SK-N-SH treated with all-trans-retinoic acid at 6 μM for 48 hours (cell line): ENCODE measurements around the gene DCBLD1.
A peak's percentile ranks its signal among the peaks of the same experiment; 100 is the strongest.

Source experiments
- ATAC-seq: fragments of 200-7000 bp; cut with Tn5 transposase; 3 replicates; pipeline ENCODE4 v1.9.1; 2020; ENCODE audit warnings: mild to moderate bottlenecking, moderate library complexity
- ARNTL ChIP-seq: fragments of 450-650 bp; formaldehyde crosslinking; IDR thresholded peaks from 2 replicates; pipeline ENCODE4 v1.5.0; 2020; ENCODE audit warnings: low read depth, mild to moderate bottlenecking, moderate library complexity, borderline replicate concordance
- BACH2 ChIP-seq: fragments of 250-450 bp; sonication (Bioruptor Pico); IDR thresholded peaks from 2 replicates; pipeline ENCODE4 v1.9.0; 2021; ENCODE audit warnings: mild to moderate bottlenecking, borderline replicate concordance
- CSDC2 ChIP-seq: fragments of 250-450 bp; sonication (Bioruptor Pico); IDR thresholded peaks from 2 replicates; pipeline ENCODE4 v1.5.0; 2020; ENCODE audit warnings: mild to moderate bottlenecking, moderate library complexity
- ESRRG ChIP-seq: fragments of 250-450 bp; sonication (Bioruptor Pico); IDR thresholded peaks from 2 replicates; pipeline ENCODE4 v1.6.1; 2021; ENCODE audit warnings: mild to moderate bottlenecking
- ISL1 ChIP-seq: fragments of 250-450 bp; sonication (Bioruptor Pico); IDR thresholded peaks from 2 replicates; pipeline ENCODE4 v2.1.2; 2022; ENCODE audit warnings: mild to moderate bottlenecking, moderate library complexity
- OSR1 ChIP-seq: fragments of 250-450 bp; sonication (Bioruptor Pico); IDR thresholded peaks from 2 replicates; pipeline ENCODE4 v1.8.0; 2022; ENCODE audit warnings: moderate library complexity, mild to moderate bottlenecking, inconsistent platforms
- RARB ChIP-seq: fragments of 250-450 bp; sonication (Bioruptor Pico); IDR thresholded peaks from 2 replicates; pipeline ENCODE4 v1.8.0; 2021; ENCODE audit warnings: mild to moderate bottlenecking, moderate library complexity
- SNAI2 ChIP-seq: fragments of 250-450 bp; sonication (Bioruptor Pico); IDR thresholded peaks from 2 replicates; pipeline ENCODE4 v1.5.0; 2020; ENCODE audit warnings: mild to moderate bottlenecking, moderate library complexity
- TCF4 ChIP-seq: fragments of 250-450 bp; sonication (Bioruptor Pico); IDR thresholded peaks from 2 replicates; pipeline ENCODE4 v1.8.0; 2021; ENCODE audit warnings: mild to moderate bottlenecking, moderate library complexity, borderline replicate concordance
- TOX ChIP-seq: fragments of 250-450 bp; sonication (Bioruptor Pico); IDR thresholded peaks from 2 replicates; pipeline ENCODE4 v1.8.0; 2021; ENCODE audit warnings: mild to moderate bottlenecking, moderate library complexity, borderline replicate concordance
- ZC3H10 ChIP-seq: fragments of 250-450 bp; sonication (Bioruptor Pico); IDR thresholded peaks from 2 replicates; pipeline ENCODE4 v1.5.1; 2021; ENCODE audit warnings: mild to moderate bottlenecking, moderate library complexity
- ZFP3 ChIP-seq: fragments of 250-450 bp; sonication (Bioruptor Pico); IDR thresholded peaks from 2 replicates; pipeline ENCODE4 v1.5.0; 2020; ENCODE audit warnings: mild to moderate bottlenecking, moderate library complexity
- ZFP30 ChIP-seq: fragments of 450-650 bp; formaldehyde crosslinking; IDR thresholded peaks from 2 replicates; pipeline ENCODE4 v1.5.0; 2022; ENCODE audit warnings: mild to moderate bottlenecking, moderate library complexity
- ZNF565 ChIP-seq: fragments of 450-650 bp; formaldehyde crosslinking; conservative IDR thresholded peaks from 2 replicates; pipeline ENCODE4 v1.5.0; 2020; ENCODE audit warnings: low read depth, mild to moderate bottlenecking, moderate library complexity
- ZNF70 ChIP-seq: fragments of 450-650 bp; formaldehyde crosslinking; IDR thresholded peaks from 2 replicates; pipeline ENCODE4 v1.5.0; 2020; ENCODE audit warnings: mild to moderate bottlenecking, moderate library complexity
- TF ChIP-seq, protein P1 (sequence below): fragments of 250-450 bp; sonication (Bioruptor Pico); IDR thresholded peaks from 2 replicates; pipeline ENCODE4 v1.5.0; 2020; ENCODE audit warnings: mild to moderate bottlenecking, moderate library complexity
- TF ChIP-seq, protein P2 (sequence below): fragments of 250-450 bp; sonication (Bioruptor Pico); IDR thresholded peaks from 2 replicates; pipeline ENCODE4 v1.8.0; 2021; ENCODE audit warnings: low read depth, mild to moderate bottlenecking, moderate library complexity, borderline replicate concordance
- TF ChIP-seq, protein P3 (sequence below): fragments of 250-450 bp; sonication (Bioruptor Pico); IDR thresholded peaks from 2 replicates; pipeline ENCODE4 v1.5.1; 2021; ENCODE audit warnings: mild to moderate bottlenecking, moderate library complexity
- TF ChIP-seq, protein P4 (sequence below): fragments of 250-450 bp; sonication (Bioruptor Pico); IDR thresholded peaks from 2 replicates; pipeline ENCODE4 v1.5.1; 2020; ENCODE audit warnings: low read depth, mild to moderate bottlenecking, moderate library complexity

The DCBLD1 gene

DNA sequence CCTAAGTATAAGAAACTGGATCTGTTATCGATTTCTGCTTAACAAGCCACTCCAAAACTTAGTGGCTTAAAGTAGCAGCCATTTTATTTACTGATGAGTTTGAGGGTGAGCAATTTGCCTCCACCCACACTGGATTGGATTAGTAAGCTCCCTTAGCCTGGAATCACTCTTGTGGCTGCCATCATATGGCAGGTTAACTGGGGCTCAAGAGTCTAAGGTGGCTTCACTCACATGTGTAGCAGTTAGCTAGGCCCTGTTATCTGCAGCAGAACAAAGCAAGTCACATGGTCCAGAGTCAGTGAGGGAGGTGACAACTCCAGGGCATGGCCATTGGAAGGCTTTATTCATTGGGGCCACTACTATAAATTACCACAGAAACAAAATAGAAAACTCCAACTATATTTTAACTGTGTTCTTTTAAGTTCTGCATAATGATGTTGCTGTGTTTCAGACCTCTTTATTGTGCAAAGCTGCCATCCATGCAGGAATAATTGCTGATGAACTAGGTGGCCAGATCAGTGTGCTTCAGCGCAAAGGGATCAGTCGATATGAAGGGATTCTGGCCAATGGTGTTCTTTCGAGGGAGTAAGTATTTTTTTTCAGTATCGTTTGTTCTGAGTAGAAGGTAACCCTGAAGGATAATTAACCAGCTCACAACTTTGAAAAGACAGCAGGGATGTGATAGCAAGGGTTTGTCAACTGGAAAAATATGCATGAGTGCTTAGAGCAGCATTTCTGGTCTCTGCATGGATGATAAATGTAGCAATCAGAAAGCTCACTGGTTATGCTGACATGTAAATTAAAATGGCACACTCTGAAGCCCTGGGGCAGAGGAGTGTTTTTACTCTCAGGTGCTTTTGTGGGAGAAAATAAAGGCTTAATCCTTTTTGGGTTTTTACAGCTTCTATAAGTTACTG lies 49.6 kb downstream of the DCBLD1 start:
- peak; percentile 30; the same call in 1 of the 3 replicates for ATAC-seq
- TF ChIP-seq ZFP3 (CRISPR knock-in tag): no peak
- TF ChIP-seq CSDC2: no peak
- no peak for TF ChIP-seq BACH2 (CRISPR knock-in tag)
- TF ChIP-seq RARB (CRISPR knock-in tag): no peak
- no peak for TF ChIP-seq ARNTL (CRISPR knock-in tag)
- TF ChIP-seq, protein P1, sequence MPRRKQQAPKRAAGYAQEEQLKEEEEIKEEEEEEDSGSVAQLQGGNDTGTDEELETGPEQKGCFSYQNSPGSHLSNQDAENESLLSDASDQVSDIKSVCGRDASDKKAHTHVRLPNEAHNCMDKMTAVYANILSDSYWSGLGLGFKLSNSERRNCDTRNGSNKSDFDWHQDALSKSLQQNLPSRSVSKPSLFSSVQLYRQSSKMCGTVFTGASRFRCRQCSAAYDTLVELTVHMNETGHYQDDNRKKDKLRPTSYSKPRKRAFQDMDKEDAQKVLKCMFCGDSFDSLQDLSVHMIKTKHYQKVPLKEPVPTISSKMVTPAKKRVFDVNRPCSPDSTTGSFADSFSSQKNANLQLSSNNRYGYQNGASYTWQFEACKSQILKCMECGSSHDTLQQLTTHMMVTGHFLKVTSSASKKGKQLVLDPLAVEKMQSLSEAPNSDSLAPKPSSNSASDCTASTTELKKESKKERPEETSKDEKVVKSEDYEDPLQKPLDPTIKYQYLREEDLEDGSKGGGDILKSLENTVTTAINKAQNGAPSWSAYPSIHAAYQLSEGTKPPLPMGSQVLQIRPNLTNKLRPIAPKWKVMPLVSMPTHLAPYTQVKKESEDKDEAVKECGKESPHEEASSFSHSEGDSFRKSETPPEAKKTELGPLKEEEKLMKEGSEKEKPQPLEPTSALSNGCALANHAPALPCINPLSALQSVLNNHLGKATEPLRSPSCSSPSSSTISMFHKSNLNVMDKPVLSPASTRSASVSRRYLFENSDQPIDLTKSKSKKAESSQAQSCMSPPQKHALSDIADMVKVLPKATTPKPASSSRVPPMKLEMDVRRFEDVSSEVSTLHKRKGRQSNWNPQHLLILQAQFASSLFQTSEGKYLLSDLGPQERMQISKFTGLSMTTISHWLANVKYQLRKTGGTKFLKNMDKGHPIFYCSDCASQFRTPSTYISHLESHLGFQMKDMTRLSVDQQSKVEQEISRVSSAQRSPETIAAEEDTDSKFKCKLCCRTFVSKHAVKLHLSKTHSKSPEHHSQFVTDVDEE (CRISPR knock-in tag): no peak
- TF ChIP-seq ZNF70 (CRISPR knock-in tag): no peak
- no peak for TF ChIP-seq ZC3H10 (CRISPR knock-in tag)
- TF ChIP-seq ZFP30 (CRISPR knock-in tag): no peak
- no peak for TF ChIP-seq ZNF565
- TF ChIP-seq, protein P2, sequence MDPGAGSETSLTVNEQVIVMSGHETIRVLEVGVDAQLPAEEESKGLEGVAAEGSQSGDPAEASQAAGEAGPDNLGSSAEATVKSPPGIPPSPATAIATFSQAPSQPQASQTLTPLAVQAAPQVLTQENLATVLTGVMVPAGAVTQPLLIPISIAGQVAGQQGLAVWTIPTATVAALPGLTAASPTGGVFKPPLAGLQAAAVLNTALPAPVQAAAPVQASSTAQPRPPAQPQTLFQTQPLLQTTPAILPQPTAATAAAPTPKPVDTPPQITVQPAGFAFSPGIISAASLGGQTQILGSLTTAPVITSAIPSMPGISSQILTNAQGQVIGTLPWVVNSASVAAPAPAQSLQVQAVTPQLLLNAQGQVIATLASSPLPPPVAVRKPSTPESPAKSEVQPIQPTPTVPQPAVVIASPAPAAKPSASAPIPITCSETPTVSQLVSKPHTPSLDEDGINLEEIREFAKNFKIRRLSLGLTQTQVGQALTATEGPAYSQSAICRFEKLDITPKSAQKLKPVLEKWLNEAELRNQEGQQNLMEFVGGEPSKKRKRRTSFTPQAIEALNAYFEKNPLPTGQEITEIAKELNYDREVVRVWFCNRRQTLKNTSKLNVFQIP (CRISPR knock-in tag): no peak
- TF ChIP-seq, protein P3, sequence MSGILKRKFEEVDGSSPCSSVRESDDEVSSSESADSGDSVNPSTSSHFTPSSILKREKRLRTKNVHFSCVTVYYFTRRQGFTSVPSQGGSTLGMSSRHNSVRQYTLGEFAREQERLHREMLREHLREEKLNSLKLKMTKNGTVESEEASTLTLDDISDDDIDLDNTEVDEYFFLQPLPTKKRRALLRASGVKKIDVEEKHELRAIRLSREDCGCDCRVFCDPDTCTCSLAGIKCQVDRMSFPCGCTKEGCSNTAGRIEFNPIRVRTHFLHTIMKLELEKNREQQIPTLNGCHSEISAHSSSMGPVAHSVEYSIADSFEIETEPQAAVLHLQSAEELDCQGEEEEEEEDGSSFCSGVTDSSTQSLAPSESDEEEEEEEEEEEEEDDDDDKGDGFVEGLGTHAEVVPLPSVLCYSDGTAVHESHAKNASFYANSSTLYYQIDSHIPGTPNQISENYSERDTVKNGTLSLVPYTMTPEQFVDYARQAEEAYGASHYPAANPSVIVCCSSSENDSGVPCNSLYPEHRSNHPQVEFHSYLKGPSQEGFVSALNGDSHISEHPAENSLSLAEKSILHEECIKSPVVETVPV: no peak
- TF ChIP-seq, protein P4, sequence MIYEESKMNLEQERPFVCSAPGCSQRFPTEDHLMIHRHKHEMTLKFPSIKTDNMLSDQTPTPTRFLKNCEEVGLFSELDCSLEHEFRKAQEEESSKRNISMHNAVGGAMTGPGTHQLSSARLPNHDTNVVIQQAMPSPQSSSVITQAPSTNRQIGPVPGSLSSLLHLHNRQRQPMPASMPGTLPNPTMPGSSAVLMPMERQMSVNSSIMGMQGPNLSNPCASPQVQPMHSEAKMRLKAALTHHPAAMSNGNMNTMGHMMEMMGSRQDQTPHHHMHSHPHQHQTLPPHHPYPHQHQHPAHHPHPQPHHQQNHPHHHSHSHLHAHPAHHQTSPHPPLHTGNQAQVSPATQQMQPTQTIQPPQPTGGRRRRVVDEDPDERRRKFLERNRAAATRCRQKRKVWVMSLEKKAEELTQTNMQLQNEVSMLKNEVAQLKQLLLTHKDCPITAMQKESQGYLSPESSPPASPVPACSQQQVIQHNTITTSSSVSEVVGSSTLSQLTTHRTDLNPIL: no peak
- TF ChIP-seq SNAI2: no peak

DNA sequence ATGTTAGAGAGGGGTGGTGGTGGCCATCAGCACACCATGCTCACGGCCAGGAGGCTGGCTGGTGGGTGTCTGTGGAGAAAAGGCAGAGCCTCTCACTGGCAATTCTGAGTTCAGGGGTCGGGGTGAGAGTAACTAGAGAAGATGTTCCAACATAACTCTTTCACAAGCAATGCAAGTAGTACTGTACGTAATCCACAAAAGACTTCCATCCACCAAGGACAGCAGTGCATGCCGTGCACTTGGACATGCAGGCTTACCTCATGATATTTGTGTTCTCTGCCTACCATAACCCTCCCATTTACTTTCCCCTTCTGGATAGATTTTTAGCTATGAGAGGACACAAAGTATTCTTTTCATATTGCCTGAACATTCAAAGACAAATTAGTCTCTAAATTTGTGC lies 51.3 kb downstream of the DCBLD1 start:
- TF ChIP-seq ARNTL (CRISPR knock-in tag) (no peak), ZC3H10 (CRISPR knock-in tag) (no peak), SNAI2 (no peak), ESRRG (CRISPR knock-in tag) (no peak), ZNF565 (no peak), TOX (CRISPR knock-in tag) (no peak), TCF4 (CRISPR knock-in tag) (no peak), ZFP30 (CRISPR knock-in tag) (no peak), ISL1 (CRISPR knock-in tag) (no peak), RARB (CRISPR knock-in tag) (no peak), OSR1 (CRISPR knock-in tag) (no peak), CSDC2 (no peak)
- TF ChIP-seq, protein P3: no peak
- TF ChIP-seq, protein P2 (CRISPR knock-in tag): no peak
- ATAC-seq: no peak
